ENCODE measurements around the gene SEL1L.

Gene SEL1L

GRCh38 chr14:81523616-81524015 lies 10.0 kb downstream of the SEL1L start:
- Histone ChIP-seq H3K4me3 (ENCODE audit: low read depth, low read length) (no peak overlapping the region), H3K27me3 (no peaks in the 10 kb centered on the region), H3K36me3 (peaks cover 14% of the 10 kb centered on the region), H3K4me1 (peaks cover 9% of the 10 kb centered on the region; the same call in 1 of the 2 replicates), H3K9me3 (no peaks in the 10 kb centered on the region)
- no peak for DNase-seq
- no peak for TF ChIP-seq CTCF (IDR thresholded peaks at IDR 0.05; ENCODE audit: low read depth, low read length)

- peaks cover 9% of the 10 kb centered on the region; the same call in 1 of the 2 replicates for H3K4me1 ChIP-seq
- peaks cover 14% of the 10 kb centered on the region for H3K36me3 ChIP-seq
- no peaks in the 10 kb centered on the region for H3K9me3 ChIP-seq
- no peaks in the 10 kb centered on the region for H3K27me3 ChIP-seq
- DNase-seq, result no peak
- no peak for TF ChIP-seq CTCF (IDR thresholded peaks at IDR 0.05; ENCODE audit: low read depth, low read length)
- no peak overlapping the region for H3K4me3 ChIP-seq (ENCODE audit: low read depth, low read length)
Observed at GRCh38 chr14:81523016-81523415, 10.6 kb downstream of the SEL1L start.

GRCh38 chr14:81521356-81521755 lies 12.3 kb downstream of the SEL1L start:
- H3K27me3 ChIP-seq, result no peaks in the 10 kb centered on the region
- H3K36me3 ChIP-seq, result peaks cover 17% of the 10 kb centered on the region
- DNase-seq, result no peak
- H3K4me3 ChIP-seq (ENCODE audit: low read depth, low read length), result no peak overlapping the region
- TF ChIP-seq CTCF (IDR thresholded peaks at IDR 0.05; ENCODE audit: low read depth, low read length), result no peak
- peaks cover 9% of the 10 kb centered on the region; the same call in 1 of the 2 replicates for H3K4me1 ChIP-seq
- no peaks in the 10 kb centered on the region for H3K9me3 ChIP-seq

- H3K4me3 ChIP-seq (ENCODE audit: low read depth, low read length), result no peak overlapping the region
- H3K9me3 ChIP-seq, result no peaks in the 10 kb centered on the region
- H3K27me3 ChIP-seq, result no peaks in the 10 kb centered on the region
- no peak for TF ChIP-seq CTCF (IDR thresholded peaks at IDR 0.05; ENCODE audit: low read depth, low read length)
- H3K4me1 ChIP-seq, result peaks cover 9% of the 10 kb centered on the region; the same call in 1 of the 2 replicates
- DNase-seq, result no peak
- H3K36me3 ChIP-seq, result peaks cover 11% of the 10 kb centered on the region
Observed at GRCh38 chr14:81519200-81520011, 14.2 kb downstream of the SEL1L start.

- no peak for TF ChIP-seq CTCF (IDR thresholded peaks at IDR 0.05; ENCODE audit: low read depth, low read length)
- H3K4me3 ChIP-seq (ENCODE audit: low read depth, low read length), result no peak overlapping the region
- H3K4me1 ChIP-seq, result peaks cover under 1% of the 10 kb centered on the region; the same call in 1 of the 2 replicates
- no peak for DNase-seq
- H3K9me3 ChIP-seq, result no peaks in the 10 kb centered on the region; the same call in 1 of the 2 replicates
- H3K36me3 ChIP-seq, result peaks cover 7% of the 10 kb centered on the region
- no peaks in the 10 kb centered on the region for H3K27me3 ChIP-seq
Observed at GRCh38 chr14:81517798-81518398, 15.8 kb downstream of the SEL1L start.

Data from BE2C (cell line).